Neural progenitor cell (in vitro differentiated cells): ENCODE results near the gene MAN2A1. TPM values are rescaled to one million over a fixed set of nuclear protein-coding genes. Genes with fewer than 3 reads are reported as not detected.

Experiments
- DNase-seq: peaks from one replicate; pipeline ENCODE4 v3.0.0-alpha.2; 2016; ENCODE audit warnings: low spot score
- H2AFZ ChIP-seq: fragments of 200-600 bp; sonication (generic); replicated peaks from 2 replicates; pipeline ENCODE4 v1.6.1; 2016; ENCODE audit warnings: antibody characterized with exemption
- H3F3A ChIP-seq: fragments of 200-600 bp; sonication (generic); 2 replicates; pipeline ENCODE4 v1.6.1; 2016; ENCODE audit warnings: antibody characterized with exemption, low read depth
- H3K27ac ChIP-seq: fragments of 200-600 bp; sonication (generic); 2 replicates; pipeline ENCODE4 v1.5.1; 2016; ENCODE audit warnings: mild to moderate bottlenecking
- H3K27me3 ChIP-seq: fragments of 200-600 bp; sonication (generic); 2 replicates; pipeline ENCODE4 v1.6.1; 2016; ENCODE audit warnings: mild to moderate bottlenecking, moderate library complexity
- H3K36me3 ChIP-seq: fragments of 200-600 bp; sonication (generic); 2 replicates; pipeline ENCODE4 v1.5.1; 2016
- H3K4me1 ChIP-seq: fragments of 200-600 bp; sonication (generic); 2 replicates; pipeline ENCODE4 v1.6.1; 2016; ENCODE audit warnings: mixed run types
- H3K4me2 ChIP-seq: fragments of 200-600 bp; sonication (generic); 2 replicates; pipeline ENCODE4 v1.6.1; 2016
- H3K4me3 ChIP-seq: fragments of 200-600 bp; sonication (generic); 2 replicates; pipeline ENCODE4 v1.5.1; 2016
- H3K79me2 ChIP-seq: fragments of 200-600 bp; sonication (generic); 2 replicates; pipeline ENCODE4 v1.6.1; 2016; ENCODE audit warnings: low read depth
- H3K9ac ChIP-seq: fragments of 200-600 bp; sonication (generic); 2 replicates; pipeline ENCODE4 v1.6.1; 2016
- H3K9me3 ChIP-seq: fragments of 200-600 bp; sonication (generic); 2 replicates; pipeline ENCODE4 v1.5.1; 2016; ENCODE audit warnings: low read depth
- H4K20me1 ChIP-seq: fragments of 200-600 bp; sonication (generic); 2 replicates; pipeline ENCODE4 v1.6.1; 2016; ENCODE audit warnings: low read depth
- H3K27ac Mint-ChIP-seq: 3 replicates; pipeline ENCODE4 v1.8.0; 2021; ENCODE audit warnings: mixed read lengths
- H3K27me3 Mint-ChIP-seq: 2 replicates; pipeline ENCODE4 v1.8.0; 2022; ENCODE audit warnings: low read depth, mild to moderate bottlenecking, inconsistent platforms, moderate library complexity, mixed read lengths; ENCODE audit not compliant: insufficient read depth
- H3K36me3 Mint-ChIP-seq: 3 replicates; pipeline ENCODE4 v1.8.0; 2021; ENCODE audit warnings: mixed read lengths
- H3K4me1 Mint-ChIP-seq: 3 replicates; pipeline ENCODE4 v1.8.0; 2021; ENCODE audit warnings: mixed read lengths
- H3K4me3 Mint-ChIP-seq: 3 replicates; pipeline ENCODE4 v1.8.0; 2021; ENCODE audit warnings: mild to moderate bottlenecking, moderate library complexity, mixed read lengths
- H3K9me3 Mint-ChIP-seq: 3 replicates; pipeline ENCODE4 v1.8.0; 2020; ENCODE audit warnings: mixed read lengths
- CTCF ChIP-seq: fragments of 200-600 bp; sonication (generic); IDR thresholded peaks from 2 replicates; pipeline ENCODE4 v1.5.1; 2017; ENCODE audit warnings: antibody characterized with exemption, mild to moderate bottlenecking
- EZH2 ChIP-seq: fragments of 200-600 bp; sonication (generic); IDR thresholded peaks from 2 replicates; pipeline ENCODE4 v1.6.1; 2017; ENCODE audit warnings: antibody characterized with exemption, mild to moderate bottlenecking, moderate library complexity
- EZH2phosphoT487 ChIP-seq: fragments of 200-600 bp; sonication (generic); IDR thresholded peaks from 2 replicates; pipeline ENCODE4 v1.6.1; 2017; ENCODE audit warnings: antibody characterized with exemption
- total RNA-seq: library from RNA; depleted of rRNA; stranded (reverse); fragments of >200 nt; gene quantifications from 2 replicates; pipeline ENCODE4 v1.2.3, GENCODE V29; 2015; ENCODE audit warnings: low replicate concordance

MAN2A1 gene
- total RNA-seq, 1 donor from 2014 or later, result 130 TPM

- Mint-ChIP-seq H3K4me3 (no peak overlapping the region), H3K27ac (no peak overlapping the region), H3K9me3 (no peaks in the 10 kb centered on the region), H3K36me3 (peaks cover 54% of the 10 kb centered on the region), H3K27me3 (no peaks in the 10 kb centered on the region), H3K4me1 (peaks cover 3% of the 10 kb centered on the region)
- DNase-seq, result no peak
- Histone ChIP-seq H3K27me3 (no peaks in the 10 kb centered on the region), H3F3A (no peaks in the 10 kb centered on the region), H3K4me3 (no peak overlapping the region), H3K27ac (no peak overlapping the region), H3K79me2 (no peaks in the 10 kb centered on the region), H4K20me1 (no peaks in the 10 kb centered on the region), H3K9me3 (no peaks in the 10 kb centered on the region), H3K9ac (no peak overlapping the region), H3K4me2 (no peak overlapping the region), H3K4me1 (peaks cover 9% of the 10 kb centered on the region), H2AFZ (no peak overlapping the region), H3K36me3 (peaks cover 4% of the 10 kb centered on the region)
- TF ChIP-seq CTCF (no peak), EZH2phosphoT487 (no peak), EZH2 (no peak)
Measured at GRCh38 chr5:109865637-109866036, 175.9 kb downstream of the MAN2A1 start.

GRCh38 chr5:109866051-109866450 lies 176.3 kb downstream of the MAN2A1 start:
- Histone ChIP-seq H3K9me3 (no peaks in the 10 kb centered on the region), H3K4me2 (no peak overlapping the region), H3K4me3 (no peak overlapping the region), H3K4me1 (peaks cover 9% of the 10 kb centered on the region), H3F3A (no peaks in the 10 kb centered on the region), H4K20me1 (no peaks in the 10 kb centered on the region), H3K9ac (no peak overlapping the region), H3K36me3 (peaks cover 4% of the 10 kb centered on the region), H3K79me2 (no peaks in the 10 kb centered on the region), H3K27me3 (no peaks in the 10 kb centered on the region), H3K27ac (no peak overlapping the region), H2AFZ (no peak overlapping the region)
- no peaks in the 10 kb centered on the region for H3K9me3 Mint-ChIP-seq
- peaks cover 53% of the 10 kb centered on the region for H3K36me3 Mint-ChIP-seq
- DNase-seq, result no peak
- H3K4me1 Mint-ChIP-seq, result peaks cover 3% of the 10 kb centered on the region
- TF ChIP-seq EZH2 (no peak), CTCF (no peak), EZH2phosphoT487 (no peak)
- H3K27ac Mint-ChIP-seq, result no peak overlapping the region
- no peak overlapping the region for H3K4me3 Mint-ChIP-seq
- H3K27me3 Mint-ChIP-seq, result no peaks in the 10 kb centered on the region

GRCh38 chr5:109868737-109869136 lies 179.0 kb downstream of the MAN2A1 start:
- DNase-seq, result no peak
- Mint-ChIP-seq H3K36me3 (peaks cover 47% of the 10 kb centered on the region), H3K9me3 (peaks cover 2% of the 10 kb centered on the region), H3K27me3 (no peaks in the 10 kb centered on the region), H3K4me3 (no peak overlapping the region), H3K4me1 (peaks cover 3% of the 10 kb centered on the region), H3K27ac (no peak overlapping the region)
- H3K4me3 ChIP-seq, result no peak overlapping the region
- H4K20me1 ChIP-seq, result no peaks in the 10 kb centered on the region
- no peak overlapping the region for H3K4me2 ChIP-seq
- TF ChIP-seq EZH2phosphoT487, result no peak
- no peak for TF ChIP-seq CTCF
- TF ChIP-seq EZH2, result no peak
- no peaks in the 10 kb centered on the region for H3K79me2 ChIP-seq
- no peaks in the 10 kb centered on the region for H3K36me3 ChIP-seq
- H3K9me3 ChIP-seq, result no peaks in the 10 kb centered on the region
- H3F3A ChIP-seq, result no peaks in the 10 kb centered on the region
- no peak overlapping the region for H3K27ac ChIP-seq
- no peaks in the 10 kb centered on the region for H3K27me3 ChIP-seq
- H3K4me1 ChIP-seq, result peaks cover 9% of the 10 kb centered on the region
- H3K9ac ChIP-seq, result no peak overlapping the region
- H2AFZ ChIP-seq, result no peak overlapping the region
